WTC11 (cell line): ENCODE data around the gene AKTIP.

Source experiments
- GABPB1 ChIP-seq: sonication (generic); formaldehyde crosslinking; IDR thresholded peaks from 2 replicates; pipeline ENCODE4 v1.8.1; 2023; ENCODE audit warnings: mild to moderate bottlenecking, missing genetic modification reagents
- SMAD3 ChIP-seq: sonication (generic); formaldehyde crosslinking; IDR thresholded peaks from 2 replicates; pipeline ENCODE4 v1.8.0; 2022; ENCODE audit warnings: missing genetic modification reagents, mild to moderate bottlenecking, borderline replicate concordance
- SOX15 ChIP-seq: fragments of 250-450 bp; sonication (Bioruptor Pico); IDR thresholded peaks from 2 replicates; pipeline ENCODE4 v1.9.0; 2021; ENCODE audit warnings: mild to moderate bottlenecking
- TEAD4 ChIP-seq: sonication (generic); formaldehyde crosslinking; IDR thresholded peaks from 2 replicates; pipeline ENCODE4 v1.8.0; 2022; ENCODE audit warnings: mild to moderate bottlenecking, missing genetic modification reagents
- ZNF317 ChIP-seq: sonication (generic); formaldehyde crosslinking; IDR thresholded peaks from 2 replicates; pipeline ENCODE4 v1.8.1; 2023; ENCODE audit warnings: low read depth, mild to moderate bottlenecking, moderate library complexity, missing genetic modification reagents, borderline replicate concordance
- ZNF416 ChIP-seq: fragments of 250-450 bp; sonication (Bioruptor Pico); IDR thresholded peaks from 2 replicates; pipeline ENCODE4 v1.9.0; 2021; ENCODE audit warnings: mild to moderate bottlenecking, inconsistent platforms
- TF ChIP-seq, protein P1 (sequence below): fragments of 200-600 bp; IDR thresholded peaks from 2 replicates; pipeline ENCODE4 v1.8.0; 2022; ENCODE audit warnings: antibody characterized with exemption
- TF ChIP-seq, protein P2 (sequence below): sonication (generic); formaldehyde crosslinking; IDR thresholded peaks from 2 replicates; pipeline ENCODE4 v1.8.1; 2022; ENCODE audit warnings: low read depth, missing genetic modification reagents, borderline replicate concordance

DNA sequence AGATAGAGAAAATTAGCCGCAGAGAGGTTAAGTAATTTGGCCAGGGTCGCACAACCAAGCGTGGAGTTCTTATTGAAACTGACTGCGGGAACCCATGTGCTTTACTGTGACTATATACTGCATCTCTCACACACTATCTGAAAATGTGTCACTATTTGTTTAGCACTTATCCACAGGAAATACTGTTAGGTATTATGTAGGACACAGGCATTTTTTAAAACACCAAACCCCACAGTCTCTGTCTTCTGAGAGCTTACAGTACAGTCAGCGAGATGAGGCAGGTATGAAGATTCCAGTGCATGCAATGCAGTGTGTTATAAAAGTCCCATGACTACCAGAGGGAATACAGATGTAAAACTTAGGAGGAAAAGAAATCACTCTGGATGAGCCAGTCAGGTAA is 57.5 kb downstream of the AKTIP start:
- TF ChIP-seq ZNF416 = no peak
- no peak for TF ChIP-seq TEAD4 (CRISPR knock-in tag)
- TF ChIP-seq ZNF317 (CRISPR knock-in tag) = no peak
- TF ChIP-seq, protein P1, sequence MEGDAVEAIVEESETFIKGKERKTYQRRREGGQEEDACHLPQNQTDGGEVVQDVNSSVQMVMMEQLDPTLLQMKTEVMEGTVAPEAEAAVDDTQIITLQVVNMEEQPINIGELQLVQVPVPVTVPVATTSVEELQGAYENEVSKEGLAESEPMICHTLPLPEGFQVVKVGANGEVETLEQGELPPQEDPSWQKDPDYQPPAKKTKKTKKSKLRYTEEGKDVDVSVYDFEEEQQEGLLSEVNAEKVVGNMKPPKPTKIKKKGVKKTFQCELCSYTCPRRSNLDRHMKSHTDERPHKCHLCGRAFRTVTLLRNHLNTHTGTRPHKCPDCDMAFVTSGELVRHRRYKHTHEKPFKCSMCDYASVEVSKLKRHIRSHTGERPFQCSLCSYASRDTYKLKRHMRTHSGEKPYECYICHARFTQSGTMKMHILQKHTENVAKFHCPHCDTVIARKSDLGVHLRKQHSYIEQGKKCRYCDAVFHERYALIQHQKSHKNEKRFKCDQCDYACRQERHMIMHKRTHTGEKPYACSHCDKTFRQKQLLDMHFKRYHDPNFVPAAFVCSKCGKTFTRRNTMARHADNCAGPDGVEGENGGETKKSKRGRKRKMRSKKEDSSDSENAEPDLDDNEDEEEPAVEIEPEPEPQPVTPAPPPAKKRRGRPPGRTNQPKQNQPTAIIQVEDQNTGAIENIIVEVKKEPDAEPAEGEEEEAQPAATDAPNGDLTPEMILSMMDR = no peak
- no peak for TF ChIP-seq SMAD3 (CRISPR knock-in tag)
- TF ChIP-seq, protein P2, sequence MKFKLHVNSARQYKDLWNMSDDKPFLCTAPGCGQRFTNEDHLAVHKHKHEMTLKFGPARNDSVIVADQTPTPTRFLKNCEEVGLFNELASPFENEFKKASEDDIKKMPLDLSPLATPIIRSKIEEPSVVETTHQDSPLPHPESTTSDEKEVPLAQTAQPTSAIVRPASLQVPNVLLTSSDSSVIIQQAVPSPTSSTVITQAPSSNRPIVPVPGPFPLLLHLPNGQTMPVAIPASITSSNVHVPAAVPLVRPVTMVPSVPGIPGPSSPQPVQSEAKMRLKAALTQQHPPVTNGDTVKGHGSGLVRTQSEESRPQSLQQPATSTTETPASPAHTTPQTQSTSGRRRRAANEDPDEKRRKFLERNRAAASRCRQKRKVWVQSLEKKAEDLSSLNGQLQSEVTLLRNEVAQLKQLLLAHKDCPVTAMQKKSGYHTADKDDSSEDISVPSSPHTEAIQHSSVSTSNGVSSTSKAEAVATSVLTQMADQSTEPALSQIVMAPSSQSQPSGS (CRISPR knock-in tag) = no peak
- TF ChIP-seq SOX15 (CRISPR knock-in tag) = no peak
- no peak for TF ChIP-seq GABPB1 (CRISPR knock-in tag)
